ENCODE measurements around the gene EFHB.
"Not testable (repeated sequence)": the region's sequence is repeated elsewhere in the genome, so short reads cannot be mapped to it uniquely, and the experiment has no call there.

EFHB gene

DNA sequence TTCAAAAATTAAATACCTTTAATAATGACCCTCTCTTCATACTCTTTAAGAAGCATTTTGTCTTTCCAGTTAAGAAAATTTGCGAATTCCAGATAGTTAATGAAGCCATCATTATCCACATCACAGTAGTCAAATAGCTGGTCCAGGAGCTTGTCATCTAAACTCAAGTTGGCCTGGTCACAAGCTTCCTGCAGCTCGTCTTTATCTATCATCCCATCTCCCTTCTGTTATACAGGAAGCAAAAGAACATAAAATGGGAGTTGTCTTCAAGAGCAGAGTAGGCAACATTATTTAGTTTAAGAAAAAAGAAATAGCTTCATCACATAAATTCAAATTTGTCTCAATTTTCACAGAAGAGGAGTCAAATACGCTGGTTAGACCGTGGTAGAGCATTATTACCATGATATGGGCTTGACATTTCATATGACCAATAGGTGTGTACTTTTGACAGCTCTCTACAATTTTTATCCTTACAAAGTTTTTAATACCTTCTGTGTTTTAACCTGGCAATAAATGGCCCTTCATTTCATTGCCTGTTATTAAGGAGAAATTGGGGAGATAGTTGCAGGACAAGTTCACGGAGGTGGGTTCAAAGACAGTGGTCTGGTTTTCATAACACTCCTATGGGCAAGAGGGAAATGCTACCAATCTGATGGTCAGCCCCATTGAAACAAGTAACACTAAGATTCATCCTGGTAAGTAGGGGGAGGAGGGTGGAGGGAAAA lies 45.4 kb downstream of the EFHB start:
- Histone ChIP-seq H3K9me3 (ENCODE audit: low read length) (no peaks in the 10 kb centered on the region), H3K9ac (ENCODE audit: low read length) (no peak overlapping the region), H3K4me3 (ENCODE audit: low read depth, low read length, poor library complexity, severe bottlenecking) (no peak overlapping the region), H3K36me3 (ENCODE audit: insufficient read depth, low read length) (no peaks in the 10 kb centered on the region), H3K4me1 (ENCODE audit: insufficient read depth, low read length, severe bottlenecking) (no peaks in the 10 kb centered on the region), H3K27me3 (ENCODE audit: insufficient read depth, low read length) (no peaks in the 10 kb centered on the region), H4K20me1 (ENCODE audit: insufficient read depth, low read length) (no peaks in the 10 kb centered on the region), H3K4me2 (ENCODE audit: low read length) (no peak overlapping the region), H3F3A (ENCODE audit: insufficient read depth, low read length) (no peaks in the 10 kb centered on the region), H3K79me2 (ENCODE audit: insufficient read depth, low read length) (no peaks in the 10 kb centered on the region), H3K27ac (ENCODE audit: low read depth, low read length, poor library complexity, severe bottlenecking) (no peak overlapping the region), H2AFZ (ENCODE audit: low read length) (no peak overlapping the region), H3K9me2 (ENCODE audit: low read depth, low read length) (no peaks in the 10 kb centered on the region)
- TF ChIP-seq, protein P1, sequence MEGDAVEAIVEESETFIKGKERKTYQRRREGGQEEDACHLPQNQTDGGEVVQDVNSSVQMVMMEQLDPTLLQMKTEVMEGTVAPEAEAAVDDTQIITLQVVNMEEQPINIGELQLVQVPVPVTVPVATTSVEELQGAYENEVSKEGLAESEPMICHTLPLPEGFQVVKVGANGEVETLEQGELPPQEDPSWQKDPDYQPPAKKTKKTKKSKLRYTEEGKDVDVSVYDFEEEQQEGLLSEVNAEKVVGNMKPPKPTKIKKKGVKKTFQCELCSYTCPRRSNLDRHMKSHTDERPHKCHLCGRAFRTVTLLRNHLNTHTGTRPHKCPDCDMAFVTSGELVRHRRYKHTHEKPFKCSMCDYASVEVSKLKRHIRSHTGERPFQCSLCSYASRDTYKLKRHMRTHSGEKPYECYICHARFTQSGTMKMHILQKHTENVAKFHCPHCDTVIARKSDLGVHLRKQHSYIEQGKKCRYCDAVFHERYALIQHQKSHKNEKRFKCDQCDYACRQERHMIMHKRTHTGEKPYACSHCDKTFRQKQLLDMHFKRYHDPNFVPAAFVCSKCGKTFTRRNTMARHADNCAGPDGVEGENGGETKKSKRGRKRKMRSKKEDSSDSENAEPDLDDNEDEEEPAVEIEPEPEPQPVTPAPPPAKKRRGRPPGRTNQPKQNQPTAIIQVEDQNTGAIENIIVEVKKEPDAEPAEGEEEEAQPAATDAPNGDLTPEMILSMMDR (IDR thresholded peaks at IDR 0.05; ENCODE audit: low read length), result no peak
- no peak for TF ChIP-seq EZH2 (IDR thresholded peaks at IDR 0.05; ENCODE audit: borderline replicate concordance, low read length)

DNA sequence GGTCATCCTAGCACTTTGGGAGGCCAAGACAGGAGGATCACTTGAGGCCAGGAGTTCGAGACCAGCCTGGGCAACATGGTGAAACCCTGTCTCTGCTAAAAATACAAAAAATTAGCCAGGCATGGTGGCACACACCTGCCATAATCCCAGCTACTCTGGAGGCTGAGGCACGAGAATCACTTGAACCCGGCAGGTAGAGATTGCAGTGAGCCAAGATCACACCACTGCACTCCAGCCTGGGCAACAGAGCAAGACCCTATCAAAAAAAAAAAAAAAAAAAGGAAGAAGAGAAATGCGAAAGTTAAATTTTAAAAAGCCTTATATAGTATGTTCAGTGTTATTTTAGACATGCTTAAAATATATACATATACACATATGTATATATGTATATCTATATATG lies 46.9 kb downstream of the EFHB start:
- not testable (repeated sequence) for H2AFZ ChIP-seq (ENCODE audit: low read length)

GRCh38 chr3:19886404-19886803 lies 47.6 kb downstream of the EFHB start:
- Histone ChIP-seq H3K9me2 (ENCODE audit: low read depth, low read length) (no peaks in the 10 kb centered on the region), H3K27me3 (ENCODE audit: insufficient read depth, low read length) (no peaks in the 10 kb centered on the region), H3K79me2 (ENCODE audit: insufficient read depth, low read length) (no peaks in the 10 kb centered on the region), H3K4me3 (ENCODE audit: low read depth, low read length, poor library complexity, severe bottlenecking) (no peak overlapping the region), H3K27ac (ENCODE audit: low read depth, low read length, poor library complexity, severe bottlenecking) (no peak overlapping the region), H3K4me1 (ENCODE audit: insufficient read depth, low read length, severe bottlenecking) (no peaks in the 10 kb centered on the region), H3K9ac (ENCODE audit: low read length) (no peak overlapping the region), H3F3A (ENCODE audit: insufficient read depth, low read length) (no peaks in the 10 kb centered on the region), H3K4me2 (ENCODE audit: low read length) (no peak overlapping the region), H3K9me3 (ENCODE audit: low read length) (no peaks in the 10 kb centered on the region), H2AFZ (ENCODE audit: low read length) (no peak overlapping the region), H4K20me1 (ENCODE audit: insufficient read depth, low read length) (no peaks in the 10 kb centered on the region), H3K36me3 (ENCODE audit: insufficient read depth, low read length) (no peaks in the 10 kb centered on the region)
- TF ChIP-seq, protein P1 (IDR thresholded peaks at IDR 0.05; ENCODE audit: low read length), result no peak

More for the DNA sequence above, 46.9 kb downstream of the EFHB start:
- H3K9me3 ChIP-seq (ENCODE audit: low read length); H4K20me1 ChIP-seq (ENCODE audit: insufficient read depth, low read length); H3F3A ChIP-seq (ENCODE audit: insufficient read depth, low read length); H3K27me3 ChIP-seq (ENCODE audit: insufficient read depth, low read length); H3K4me3 ChIP-seq (ENCODE audit: low read depth, low read length, poor library complexity, severe bottlenecking); H3K4me2 ChIP-seq (ENCODE audit: low read length); H3K9ac ChIP-seq (ENCODE audit: low read length); H3K9me2 ChIP-seq (ENCODE audit: low read depth, low read length); H3K79me2 ChIP-seq (ENCODE audit: insufficient read depth, low read length); H3K36me3 ChIP-seq (ENCODE audit: insufficient read depth, low read length); H3K27ac ChIP-seq (ENCODE audit: low read depth, low read length, poor library complexity, severe bottlenecking); H3K4me1 ChIP-seq (ENCODE audit: insufficient read depth, low read length, severe bottlenecking): not testable (repeated sequence)

GRCh38 chr3:19885468-19885867 lies 48.5 kb downstream of the EFHB start:
- H2AFZ ChIP-seq (ENCODE audit: low read length), result no peak overlapping the region
- no peaks in the 10 kb centered on the region for H3K36me3 ChIP-seq (ENCODE audit: insufficient read depth, low read length)
- H3K9me3 ChIP-seq (ENCODE audit: low read length), result no peaks in the 10 kb centered on the region
- no peaks in the 10 kb centered on the region for H3K4me1 ChIP-seq (ENCODE audit: insufficient read depth, low read length, severe bottlenecking)
- H3K27ac ChIP-seq (ENCODE audit: low read depth, low read length, poor library complexity, severe bottlenecking), result no peak overlapping the region
- no peaks in the 10 kb centered on the region for H3K79me2 ChIP-seq (ENCODE audit: insufficient read depth, low read length)
- H3K9ac ChIP-seq (ENCODE audit: low read length), result no peak overlapping the region
- TF ChIP-seq EZH2 (IDR thresholded peaks at IDR 0.05; ENCODE audit: borderline replicate concordance, low read length), result no peak
- TF ChIP-seq, protein P1 (IDR thresholded peaks at IDR 0.05; ENCODE audit: low read length), result peak; percentile 64
- H3K4me2 ChIP-seq (ENCODE audit: low read length), result no peak overlapping the region
- H3F3A ChIP-seq (ENCODE audit: insufficient read depth, low read length), result no peaks in the 10 kb centered on the region
- H3K27me3 ChIP-seq (ENCODE audit: insufficient read depth, low read length), result no peaks in the 10 kb centered on the region
- no peak overlapping the region for H3K4me3 ChIP-seq (ENCODE audit: low read depth, low read length, poor library complexity, severe bottlenecking)
- H3K9me2 ChIP-seq (ENCODE audit: low read depth, low read length), result no peaks in the 10 kb centered on the region
- no peaks in the 10 kb centered on the region for H4K20me1 ChIP-seq (ENCODE audit: insufficient read depth, low read length)

All from OCI-LY1 (cell line).